Measurements from ENCODE around the gene TNPO3.

TNPO3 gene

DNA sequence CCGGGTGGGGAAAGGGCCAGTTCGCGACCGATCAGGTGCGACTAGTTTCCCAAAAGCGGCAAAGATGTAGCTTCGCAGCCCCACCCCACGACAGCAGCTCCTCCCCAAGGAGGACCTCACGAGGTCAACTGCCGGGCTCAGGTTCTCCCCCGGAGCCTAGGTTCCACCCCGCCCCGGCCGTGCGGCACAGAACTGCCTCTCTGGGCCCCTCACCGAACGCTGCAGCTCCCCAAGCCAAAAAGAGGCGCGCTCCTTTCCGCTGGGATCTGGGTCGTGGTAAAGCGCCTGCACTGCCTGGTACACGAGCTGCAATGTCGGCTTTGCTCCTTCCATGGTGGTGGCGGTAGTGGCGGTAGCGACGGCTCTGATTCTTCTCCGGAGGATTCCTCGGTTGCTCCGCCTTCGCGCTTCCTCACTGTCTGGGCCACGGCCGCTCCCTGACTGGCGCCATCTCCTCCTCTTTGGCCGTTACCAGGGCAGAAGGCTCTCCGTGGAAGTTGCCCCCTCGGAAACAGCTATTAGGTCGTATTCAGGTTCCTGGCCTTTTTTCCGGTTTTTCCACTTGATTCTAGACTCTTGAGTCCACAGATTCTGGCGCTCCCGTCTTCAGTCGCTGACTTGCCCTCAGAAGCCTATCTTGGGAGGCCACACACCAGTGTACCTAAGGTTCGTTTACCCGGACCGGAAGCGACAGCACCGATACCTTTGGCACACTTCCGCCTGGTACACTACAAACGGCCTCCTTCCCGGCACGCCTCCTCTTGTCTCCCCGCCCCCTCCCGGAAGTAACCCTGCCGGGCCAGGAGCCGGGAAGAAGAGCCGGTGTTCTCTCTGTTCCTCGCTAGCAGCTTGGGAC, at the start of gene TNPO3:
TSS of gene TNPO3 (minus strand) at position 674 of the 856 bp plus-strand sequence. CDS start at position 333, 341 bp downstream.
- peak; percentile 75 to 97 (median 88) for DNase-seq

DNA sequence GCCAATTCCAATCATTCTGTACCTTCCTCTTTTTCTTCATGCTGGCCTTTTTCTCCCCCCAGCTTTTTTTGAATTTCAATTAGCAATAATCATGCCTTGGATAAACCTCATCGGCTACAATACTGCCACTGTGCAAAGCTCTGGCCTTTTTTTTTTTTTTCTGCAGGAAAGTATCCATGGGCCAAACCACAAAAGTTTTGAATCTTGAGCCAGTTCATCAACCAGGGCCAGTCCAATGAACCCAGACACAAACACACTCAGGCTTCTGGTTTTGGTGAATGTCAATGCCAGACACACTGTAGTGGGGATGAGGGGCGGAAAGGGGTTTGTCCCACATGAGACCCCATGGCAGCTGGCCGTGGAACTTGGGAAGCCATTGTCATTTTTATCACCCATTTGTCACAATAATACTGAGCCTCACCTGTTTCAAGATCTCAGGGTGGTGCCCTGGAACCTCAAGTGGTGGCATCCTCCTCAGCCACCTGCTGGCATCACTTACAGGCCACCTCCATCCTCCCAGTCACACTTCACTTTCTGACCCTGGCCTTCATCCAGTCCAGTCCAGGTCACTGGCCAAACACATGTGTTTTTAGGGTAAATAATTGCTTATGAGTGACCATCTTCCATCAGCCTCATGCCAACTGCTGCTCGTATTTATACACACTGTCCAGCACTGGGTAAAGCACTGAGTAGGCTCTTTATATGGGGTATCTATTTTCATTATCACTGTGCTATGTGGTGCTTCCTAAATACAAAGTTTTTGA, 48.8 kb upstream of the TNPO3 start:
- no peak for DNase-seq

DNA sequence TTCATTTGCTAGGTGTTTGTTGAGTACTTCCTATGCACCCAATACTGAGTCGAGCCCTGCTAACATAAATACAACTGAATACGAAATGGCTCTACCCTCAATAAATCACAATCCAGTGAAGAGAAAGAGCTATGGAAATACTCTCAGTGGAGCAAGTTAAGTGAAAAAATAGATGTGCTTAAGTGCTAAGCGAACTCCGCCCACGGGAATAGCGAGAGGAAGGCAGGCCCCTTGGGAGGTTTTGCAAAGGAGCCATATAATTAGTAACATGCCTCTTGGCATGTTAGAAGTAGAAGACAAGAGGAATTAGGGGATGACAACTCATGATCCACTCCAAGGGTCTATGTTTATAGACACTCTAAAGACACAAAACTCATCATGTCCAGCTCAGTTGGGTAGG, 46.8 kb upstream of the TNPO3 start:
- DNase-seq, result no peak

DNA sequence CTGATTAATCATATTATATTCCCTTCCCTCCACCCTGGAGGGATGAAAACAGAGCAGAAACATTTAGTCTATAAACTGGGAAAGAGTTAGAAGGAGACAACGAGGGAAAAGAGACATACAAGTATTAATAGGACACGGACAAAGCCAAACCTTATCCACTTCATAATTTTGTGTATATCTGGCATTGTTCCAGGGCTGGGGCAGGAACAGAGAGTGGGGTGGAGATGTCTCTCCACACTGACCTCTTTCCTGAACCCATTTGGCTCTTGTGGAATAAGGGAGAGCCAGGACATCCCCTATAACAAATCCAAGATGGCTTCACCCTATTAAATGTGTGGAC, 45.9 kb upstream of the TNPO3 start:
- DNase-seq, result no peak

DNA sequence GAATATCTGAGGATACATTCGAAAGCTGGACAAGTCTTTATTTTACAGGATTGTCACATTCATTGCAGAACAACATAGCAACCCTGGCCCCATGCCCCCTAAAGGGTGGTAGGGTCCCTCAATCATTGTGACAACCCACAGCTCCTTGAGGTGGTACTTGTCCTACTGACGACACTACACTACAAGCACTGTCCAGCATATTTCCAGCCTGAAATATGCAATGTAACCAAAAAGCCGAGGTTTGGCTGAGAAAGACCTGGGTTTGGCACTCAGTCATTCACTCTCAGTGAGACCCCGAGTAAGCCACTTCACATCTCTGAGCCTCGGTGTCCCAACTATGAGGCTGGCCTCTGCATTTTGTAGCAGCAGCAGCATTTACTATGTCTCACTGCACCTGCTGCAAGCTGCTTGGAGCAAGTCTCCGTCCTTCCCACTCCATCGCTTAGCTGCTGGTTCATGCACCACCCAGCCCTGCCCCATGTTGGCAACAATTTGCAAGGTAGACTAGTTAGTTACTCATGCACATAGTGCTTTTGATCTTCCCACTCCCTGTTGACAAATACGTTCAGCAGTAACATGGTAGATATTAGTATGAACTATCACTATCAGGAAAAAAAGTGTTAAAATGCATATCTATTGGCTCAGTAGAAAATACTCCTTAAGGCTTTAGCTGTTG, 43.6 kb upstream of the TNPO3 start:
- DNase-seq, result no peak

DNA sequence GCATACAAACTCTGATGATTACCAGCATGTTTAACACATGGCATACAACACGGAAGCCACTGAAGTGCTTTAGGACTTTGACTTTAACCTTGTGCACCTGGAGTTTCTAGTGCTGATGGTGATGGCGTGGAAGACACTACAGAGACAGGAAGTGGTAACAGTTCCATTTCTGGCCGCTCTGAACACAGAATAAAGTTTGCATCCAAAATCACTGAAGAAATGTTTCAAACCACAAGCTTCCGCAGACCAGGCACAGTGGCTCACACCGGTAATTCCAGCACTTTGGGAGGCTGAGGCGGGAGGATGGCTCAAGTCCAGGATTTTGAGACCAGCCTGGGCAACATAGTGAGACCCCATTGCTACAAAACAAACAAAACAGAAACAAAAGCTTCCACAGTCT, 40.3 kb upstream of the TNPO3 start:
- DNase-seq, result peak in 4 of 6 experiments; percentile 6 to 74 (median 67)

DNA sequence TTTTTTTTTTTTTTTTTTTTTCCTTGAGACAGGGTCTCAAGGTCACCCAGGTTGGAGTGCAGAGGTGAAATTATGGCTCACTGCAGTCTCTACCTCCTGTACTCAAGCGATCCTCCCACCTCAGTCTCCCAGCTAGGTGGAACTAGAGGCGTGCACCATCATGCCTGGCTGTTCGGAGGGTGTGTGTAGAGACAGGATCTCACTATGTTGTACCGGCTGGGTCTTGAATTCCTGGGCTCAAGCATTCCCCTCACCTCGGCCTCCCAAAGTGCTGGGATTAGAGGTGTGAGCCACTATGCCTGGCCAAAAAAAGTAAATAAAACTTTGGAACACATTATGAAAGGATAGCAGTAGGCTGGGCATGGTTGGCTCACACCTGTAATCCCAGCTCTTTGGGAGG, 39.6 kb upstream of the TNPO3 start:
- no peak for DNase-seq

DNA sequence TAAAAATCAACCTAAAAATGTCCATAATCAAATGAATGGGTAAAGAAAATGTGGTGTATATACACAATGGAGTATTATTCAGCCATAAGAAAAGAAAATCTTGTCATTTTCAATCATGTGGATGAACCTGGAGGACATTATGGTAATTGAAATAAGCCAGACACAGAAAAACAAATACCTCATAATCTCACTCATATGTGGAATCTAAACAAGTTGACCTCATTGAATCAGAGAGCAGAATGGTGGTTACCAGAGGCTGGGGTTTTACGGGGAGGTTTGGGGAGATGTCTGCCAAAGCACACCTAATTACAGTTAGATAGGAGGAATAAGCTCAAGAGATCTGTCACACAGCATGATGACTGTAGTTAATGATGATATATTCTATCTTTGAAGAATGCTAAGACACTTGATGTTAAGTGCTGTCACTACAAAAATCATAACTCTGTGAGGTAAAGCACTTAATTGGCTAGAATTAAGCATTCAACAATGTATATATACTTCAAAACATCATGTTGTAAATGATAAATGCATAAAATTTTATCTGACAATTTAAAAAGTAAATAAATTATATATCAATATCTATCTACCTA, 39.1 kb upstream of the TNPO3 start:
- no peak for DNase-seq

DNA sequence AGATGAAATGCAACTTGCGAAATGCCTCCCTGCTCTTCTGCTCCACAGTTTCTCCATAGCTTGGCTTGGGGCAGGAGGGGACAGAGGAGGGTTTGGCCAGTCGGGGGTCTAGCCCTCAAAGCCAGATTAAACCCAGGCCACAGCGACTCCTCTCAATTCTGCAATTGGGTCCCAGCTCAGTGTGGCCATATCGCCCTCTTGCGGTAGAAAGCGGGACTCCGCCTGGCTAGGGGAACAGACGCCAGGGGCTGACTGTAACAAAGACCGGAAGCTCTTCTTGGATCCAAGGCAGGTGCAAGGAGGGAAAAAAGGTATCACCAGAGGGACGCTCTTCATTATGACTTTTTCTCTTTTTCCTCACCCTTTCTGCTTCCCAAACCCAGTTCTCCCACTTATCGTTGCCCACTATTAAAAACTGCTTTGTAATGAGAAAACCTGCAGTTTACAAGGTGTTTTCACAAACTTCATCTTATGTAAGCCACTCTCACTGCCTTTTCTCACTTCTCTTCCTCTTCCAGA, 36.6 kb upstream of the TNPO3 start:
- DNase-seq, result peak; percentile 63 to 87 (median 79)

DNA sequence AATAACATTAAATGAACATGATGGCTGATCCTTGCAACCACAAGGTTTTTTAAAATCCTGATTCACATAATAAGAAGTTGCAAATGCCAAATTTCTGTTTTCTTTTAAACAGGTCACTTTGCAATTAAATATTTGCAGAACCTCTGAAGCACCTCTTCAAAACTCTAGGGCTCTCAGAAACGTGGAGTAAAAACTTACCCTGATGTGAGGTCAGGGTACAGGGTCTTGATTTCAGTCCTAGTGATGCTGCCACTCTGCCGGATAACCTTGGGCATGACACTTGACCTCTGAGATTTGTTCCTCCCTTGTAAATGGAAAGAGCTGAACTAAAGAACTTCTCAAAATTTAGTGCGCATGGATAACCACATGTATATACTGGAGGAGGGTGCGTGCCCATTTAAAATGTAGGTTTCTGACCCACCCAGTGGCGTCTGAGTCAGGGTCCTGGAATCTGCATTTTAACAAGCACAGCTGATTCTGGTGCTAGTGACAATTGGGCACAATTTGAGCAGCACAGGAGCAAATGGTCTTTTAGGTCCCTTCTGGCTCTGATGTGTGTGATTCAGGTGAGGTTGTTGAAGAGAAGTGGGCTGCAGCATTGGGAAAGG, 35.5 kb upstream of the TNPO3 start:
- no peak for DNase-seq

DNA sequence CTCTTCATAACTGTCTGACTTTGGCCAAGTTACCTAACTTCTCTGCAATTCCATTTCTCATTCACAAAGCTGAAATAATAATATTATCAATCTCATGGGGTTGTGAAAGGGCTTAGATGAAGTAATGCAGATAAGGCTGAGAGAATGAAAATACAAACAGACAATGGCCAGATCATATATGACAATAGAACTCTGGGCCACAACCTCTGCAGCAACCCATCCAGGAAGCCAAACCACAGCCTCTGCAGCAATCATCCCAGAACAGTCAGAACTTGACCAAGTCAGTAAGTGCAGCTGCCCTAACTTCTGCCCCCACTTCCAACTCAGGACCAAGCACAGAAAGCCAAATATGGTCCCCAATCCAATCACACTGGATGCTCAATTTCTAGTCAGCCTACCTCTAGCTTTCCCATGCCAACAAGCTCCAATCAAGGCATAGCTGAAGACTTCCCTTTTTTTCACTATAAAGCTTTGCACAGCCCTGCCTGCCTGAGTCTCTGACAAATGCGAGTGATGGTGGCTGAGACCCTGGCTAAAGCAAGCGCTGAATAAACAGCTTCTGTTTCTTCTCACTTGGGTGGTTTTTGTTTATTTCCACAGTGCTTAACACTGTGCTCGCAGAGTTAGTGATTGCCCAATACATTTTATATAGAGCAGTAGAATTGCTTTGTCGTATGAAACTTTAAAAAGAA, 34.8 kb upstream of the TNPO3 start:
- no peak for DNase-seq

DNA sequence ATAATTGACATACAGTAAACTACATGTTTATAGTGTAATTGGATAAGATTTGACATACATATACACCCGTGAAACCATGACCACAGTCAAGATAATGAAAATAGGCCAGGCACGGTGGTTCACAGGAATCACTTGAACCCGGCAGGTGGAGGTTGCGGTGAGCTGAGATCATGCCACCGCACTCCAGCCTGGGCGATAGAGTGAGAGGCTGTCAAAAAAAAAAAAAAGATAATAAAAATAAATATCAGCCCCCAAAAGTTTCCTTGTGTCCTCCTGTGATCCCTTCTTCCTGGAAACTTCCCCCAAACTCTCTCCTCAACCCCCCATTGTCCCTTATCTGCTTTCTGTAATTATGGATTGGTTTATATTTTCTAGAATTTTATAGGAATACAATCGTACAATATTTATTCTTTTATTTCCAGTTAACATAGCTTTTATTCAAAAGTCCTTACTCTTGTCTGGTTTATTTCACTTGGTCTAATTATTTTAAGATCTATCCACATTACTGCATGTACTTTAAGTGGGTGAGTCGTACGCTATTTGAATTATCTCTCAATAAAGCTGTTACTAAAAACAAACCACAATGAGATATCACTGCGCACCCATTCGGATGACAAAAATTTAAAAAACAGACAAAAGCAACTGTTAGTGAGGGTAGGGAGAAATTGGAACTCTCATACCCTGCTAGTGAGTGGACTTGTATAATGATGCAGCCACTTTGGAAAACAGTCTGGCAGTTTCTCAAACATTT, 30.1 kb upstream of the TNPO3 start:
- DNase-seq, result no peak

DNA sequence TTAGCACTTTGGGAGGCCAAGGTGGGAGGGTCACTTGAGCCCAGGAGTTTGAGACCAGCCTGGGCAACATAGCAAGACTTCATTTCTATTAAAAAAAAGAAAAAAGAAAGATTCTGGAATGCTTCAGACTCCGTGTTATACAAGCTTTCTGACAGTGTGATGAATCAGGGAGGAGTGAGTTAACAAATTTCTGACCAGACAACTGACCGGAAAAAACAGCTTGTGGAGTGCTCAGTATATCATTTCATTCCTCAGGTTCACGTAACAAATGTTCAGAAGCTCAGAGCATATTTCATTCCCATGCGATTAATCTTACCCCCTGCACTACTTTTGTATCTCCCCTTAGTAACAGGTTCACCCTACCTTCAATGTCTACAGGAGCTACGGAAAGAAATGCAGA, 28.6 kb upstream of the TNPO3 start:
- no peak for DNase-seq

DNA sequence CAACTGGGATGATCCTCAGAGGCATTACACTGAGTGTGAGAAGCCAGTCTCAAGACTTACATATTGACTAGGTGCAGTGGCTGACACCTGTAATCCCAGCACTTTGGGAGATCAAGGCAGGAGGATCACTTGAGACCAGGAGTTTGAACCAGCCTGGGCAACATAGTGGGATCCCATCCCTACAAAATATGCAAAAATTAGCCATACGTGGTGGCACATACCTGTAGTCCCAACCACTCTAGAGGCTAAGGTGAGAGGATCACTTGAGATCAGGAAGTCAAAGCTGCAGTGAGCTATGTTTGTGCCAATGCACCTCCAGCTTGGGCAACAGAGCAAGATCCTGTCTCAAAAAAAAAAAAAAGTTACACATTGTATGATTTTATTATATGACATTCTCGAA, 23.5 kb upstream of the TNPO3 start:
- DNase-seq, result no peak

DNA sequence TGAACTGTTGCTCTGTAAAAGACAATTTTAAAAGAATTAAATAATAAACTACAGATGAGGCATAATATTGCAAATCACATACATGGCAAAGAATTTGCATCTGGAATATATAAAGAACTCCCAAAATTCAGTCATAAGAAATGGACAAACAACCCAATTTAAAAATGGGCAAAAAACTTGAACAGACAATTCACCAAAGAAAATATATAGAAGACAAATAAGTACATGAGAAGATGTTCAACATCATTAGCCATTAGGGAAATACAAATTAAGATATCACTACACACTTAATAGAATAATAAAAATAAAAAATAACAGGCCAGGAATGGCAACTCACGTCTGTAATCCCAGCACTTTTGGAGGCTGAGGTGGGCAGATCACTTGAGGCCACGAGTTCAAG, 22.0 kb upstream of the TNPO3 start:
- DNase-seq, result no peak

DNA sequence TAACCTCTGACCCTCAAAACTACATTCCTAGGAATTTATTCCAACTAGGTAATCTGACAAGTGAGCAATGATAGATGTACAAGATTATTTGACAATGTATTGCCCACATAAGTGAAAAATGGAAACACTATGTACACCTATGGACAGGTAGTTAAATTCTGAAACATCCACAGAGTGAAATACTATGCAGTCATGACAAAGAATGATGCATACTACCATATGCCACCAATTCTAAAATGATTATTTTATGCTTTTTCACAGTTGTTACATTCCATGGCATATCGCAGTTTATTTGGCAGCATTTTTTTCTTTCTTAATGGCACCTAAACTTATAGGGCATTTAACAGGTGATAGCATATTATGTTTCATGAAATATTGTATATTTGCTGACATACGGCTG, 20.1 kb upstream of the TNPO3 start:
- DNase-seq, result no peak

DNA sequence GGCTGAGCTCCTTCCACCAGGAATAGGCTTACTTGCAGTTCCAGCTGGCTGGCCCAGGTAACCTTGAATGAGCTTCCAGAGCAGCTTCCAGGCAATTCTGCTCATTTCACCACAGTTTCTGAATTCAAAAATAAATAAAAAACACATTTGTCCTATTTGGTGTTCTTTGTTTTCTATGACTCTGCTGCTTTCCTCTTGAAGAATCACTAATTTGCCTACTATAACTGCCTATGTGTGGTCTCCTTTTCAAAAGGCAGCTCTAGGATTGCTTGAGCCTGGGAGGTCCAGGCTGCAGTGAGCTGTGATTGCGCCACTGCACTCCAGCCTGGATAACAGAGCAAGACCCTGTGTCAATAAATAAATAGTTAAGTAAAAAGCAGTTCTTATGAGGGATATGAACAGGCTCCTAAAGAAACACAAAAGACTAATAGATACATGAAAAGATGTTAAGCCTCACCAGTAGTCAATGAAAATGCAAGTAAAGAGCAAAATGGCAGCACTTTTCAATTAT, 19.5 kb upstream of the TNPO3 start:
- DNase-seq, result no peak

DNA sequence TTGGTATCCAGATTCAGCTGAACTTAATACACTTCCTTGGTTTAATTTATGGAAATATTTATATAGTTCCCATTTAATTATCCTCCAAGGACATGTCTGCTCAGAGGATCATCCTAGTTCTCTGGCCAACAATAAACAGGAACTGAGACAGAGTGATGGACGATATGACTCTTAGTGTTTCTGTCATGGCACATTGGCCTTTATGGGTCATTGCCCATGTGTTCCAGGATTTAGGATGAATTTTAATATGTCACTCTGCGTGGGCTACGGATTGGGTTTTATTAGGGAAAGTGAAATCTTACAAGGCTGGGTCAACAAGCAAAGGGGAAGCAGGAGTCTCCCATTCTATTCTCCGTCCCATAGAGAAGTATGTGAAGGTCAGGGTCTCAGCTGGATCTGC, 18.8 kb upstream of the TNPO3 start:
- no peak for DNase-seq

DNA sequence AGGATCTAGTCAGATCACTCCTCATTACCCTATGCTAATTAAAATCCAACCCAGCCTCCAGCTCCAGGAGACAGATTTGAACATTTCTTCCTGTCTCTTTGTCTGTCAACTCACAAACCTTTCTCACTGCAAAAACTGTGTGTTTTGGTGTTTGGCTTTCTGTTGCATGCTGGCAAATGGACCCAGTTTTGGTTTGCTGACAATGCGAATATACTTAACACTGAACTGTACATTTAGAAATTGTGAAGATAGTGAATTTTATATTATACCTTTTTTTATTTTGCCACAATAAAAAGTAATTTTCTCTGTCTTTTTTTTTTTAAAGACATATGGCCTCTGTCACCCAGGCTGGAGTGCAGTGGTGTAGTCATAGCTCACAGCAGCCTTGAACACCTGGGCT, 18.3 kb upstream of the TNPO3 start:
- DNase-seq, result no peak

DNA sequence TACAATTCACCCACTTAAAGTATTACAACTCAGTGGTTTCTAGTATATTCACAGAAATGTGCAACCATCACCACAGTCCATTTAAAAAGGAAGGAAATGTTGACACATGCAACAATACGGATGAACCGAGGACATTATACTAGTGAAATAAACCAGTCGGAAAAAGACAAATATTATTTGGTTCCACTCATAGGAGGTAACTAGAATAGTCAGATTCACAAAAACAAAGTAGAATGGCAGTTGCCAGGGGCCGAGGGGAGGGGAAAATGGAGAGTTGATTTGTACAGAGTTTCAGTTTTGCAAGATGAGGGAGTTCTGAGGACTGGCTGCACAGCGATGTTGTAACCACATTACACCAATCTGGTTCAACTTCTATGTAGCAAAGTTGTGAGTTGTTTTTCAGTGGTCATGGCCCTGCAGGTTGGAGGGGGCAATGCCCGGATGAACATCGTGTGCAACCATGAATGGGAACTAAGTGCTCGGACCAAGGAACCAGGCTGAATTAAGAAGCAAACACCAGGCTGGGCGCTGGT, 17.6 kb upstream of the TNPO3 start:
- DNase-seq, result no peak

DNA sequence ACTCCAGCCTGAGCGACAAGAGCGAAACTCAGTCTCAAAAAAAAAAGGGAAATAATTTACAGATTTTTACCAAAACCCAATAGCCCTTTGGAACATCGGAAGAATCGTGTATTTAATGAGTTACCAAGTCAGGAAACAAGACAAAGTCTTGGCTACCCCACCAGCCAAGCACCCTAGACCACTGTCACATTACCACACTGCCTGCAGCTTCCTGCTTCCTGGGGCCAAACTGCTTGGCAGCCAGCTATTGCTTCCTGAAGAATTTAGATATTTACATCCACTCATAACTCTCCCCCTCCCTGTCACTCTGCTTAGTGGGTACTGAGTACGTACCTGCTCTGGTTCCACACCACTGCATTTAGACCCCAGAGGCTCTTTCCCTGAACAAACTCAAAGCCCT, 14.1 kb upstream of the TNPO3 start:
- no peak for DNase-seq
